GM19468 (cell line): ENCODE results near the gene SLC4A5.
"Not testable (repeated sequence)": the region's sequence is repeated elsewhere in the genome, so short reads cannot be mapped to it uniquely, and the experiment has no call there.

Source experiments
- ATAC-seq: cut with Tn5 transposase; IDR thresholded peaks from one replicate; pipeline ENCODE4 v1.9.1; 2021; ENCODE audit warnings: mild to moderate bottlenecking, moderate library complexity, moderate number of reproducible peaks; ENCODE audit not compliant: unreplicated experiment; ENCODE audit errors: extremely low read depth

Gene SLC4A5

GRCh38 chr2:74366036-74366435, 22.8 kb upstream of the SLC4A5 start:
- ATAC-seq, result no peak

- no peak for ATAC-seq
Measured at GRCh38 chr2:74364533-74365505, 21.6 kb upstream of the SLC4A5 start.

- ATAC-seq, result no peak
Measured at GRCh38 chr2:74361327-74361726, 18.1 kb upstream of the SLC4A5 start.

GRCh38 chr2:74357627-74358026, 14.4 kb upstream of the SLC4A5 start:
- ATAC-seq, result no peak

- no peak for ATAC-seq
Measured at GRCh38 chr2:74349889-74350288, 6.7 kb upstream of the SLC4A5 start.

- ATAC-seq, result no peak
Measured at GRCh38 chr2:74347742-74348141, 4.5 kb upstream of the SLC4A5 start.

- ATAC-seq, result no peak
Measured at GRCh38 chr2:74347303-74347702, 4.1 kb upstream of the SLC4A5 start.

- ATAC-seq, result no peak
Measured at GRCh38 chr2:74345272-74345943, 2.2 kb upstream of the SLC4A5 start.

- ATAC-seq, result not testable (repeated sequence)
Measured at GRCh38 chr2:74336227-74336626, 7.0 kb downstream of the SLC4A5 start.

GRCh38 chr2:74334931-74335333, 8.3 kb downstream of the SLC4A5 start:
- ATAC-seq, result no peak

GRCh38 chr2:74333896-74334586, 9.2 kb downstream of the SLC4A5 start:
- no peak for ATAC-seq

- no peak for ATAC-seq
Measured at GRCh38 chr2:74333175-74333574, 10.0 kb downstream of the SLC4A5 start.

GRCh38 chr2:74332550-74333174, 10.6 kb downstream of the SLC4A5 start:
- ATAC-seq, result no peak

- no peak for ATAC-seq
Measured at GRCh38 chr2:74328573-74328972, 14.6 kb downstream of the SLC4A5 start.

- no peak for ATAC-seq
Measured at GRCh38 chr2:74328074-74328473, 15.1 kb downstream of the SLC4A5 start.

GRCh38 chr2:74327627-74328026, 15.6 kb downstream of the SLC4A5 start:
- ATAC-seq, result no peak

- no peak for ATAC-seq
Measured at GRCh38 chr2:74327199-74327598, 16.0 kb downstream of the SLC4A5 start.

- no peak for ATAC-seq
Measured at GRCh38 chr2:74325815-74326214, 17.4 kb downstream of the SLC4A5 start.

- no peak for ATAC-seq
Measured at GRCh38 chr2:74321737-74322136, 21.5 kb downstream of the SLC4A5 start.

GRCh38 chr2:74317701-74318100, 25.5 kb downstream of the SLC4A5 start:
- ATAC-seq, result no peak
